Mesothelial cell of epicardium (in vitro differentiated cells): ENCODE data around the gene MARK3. TPM values are rescaled to one million over a fixed set of nuclear protein-coding genes. Genes with fewer than 3 reads are reported as not detected.

Experiments
- DNase-seq, 2 experiments: peaks; one replicate each; pipeline ENCODE4 v3.0.0; 2021; ENCODE audit warnings: low spot score in 2 of 2; ENCODE audit not compliant: unreplicated experiment in 2 of 2
- H3K27ac Mint-ChIP-seq: 2 replicates; pipeline ENCODE4 v1.8.0; 2021; ENCODE audit warnings: mixed read lengths
- H3K27me3 Mint-ChIP-seq: 2 replicates; pipeline ENCODE4 v1.8.0; 2021; ENCODE audit warnings: low read depth, mixed read lengths
- H3K36me3 Mint-ChIP-seq: 2 replicates; pipeline ENCODE4 v1.8.0; 2021; ENCODE audit warnings: mixed read lengths
- H3K4me1 Mint-ChIP-seq: 2 replicates; pipeline ENCODE4 v1.8.0; 2021; ENCODE audit warnings: mixed read lengths
- H3K4me3 Mint-ChIP-seq: 2 replicates; pipeline ENCODE4 v1.8.0; 2021; ENCODE audit warnings: mild to moderate bottlenecking, moderate library complexity, mixed read lengths
- H3K9me3 Mint-ChIP-seq: 2 replicates; pipeline ENCODE4 v1.8.0; 2021; ENCODE audit warnings: mixed read lengths
- CTCF ChIP-seq: fragments of 200-600 bp; sonication (generic); IDR thresholded peaks from one replicate; pipeline ENCODE4 v1.5.0; 2021; ENCODE audit warnings: antibody characterized with exemption; ENCODE audit not compliant: unreplicated experiment
- total RNA-seq: library from RNA; stranded (reverse); gene quantifications from 3 replicates; pipeline ENCODE4 v1.2.1, GENCODE V29; 2021

Gene MARK3
- total RNA-seq, 1 donor from 2014 or later = 125 TPM

DNA sequence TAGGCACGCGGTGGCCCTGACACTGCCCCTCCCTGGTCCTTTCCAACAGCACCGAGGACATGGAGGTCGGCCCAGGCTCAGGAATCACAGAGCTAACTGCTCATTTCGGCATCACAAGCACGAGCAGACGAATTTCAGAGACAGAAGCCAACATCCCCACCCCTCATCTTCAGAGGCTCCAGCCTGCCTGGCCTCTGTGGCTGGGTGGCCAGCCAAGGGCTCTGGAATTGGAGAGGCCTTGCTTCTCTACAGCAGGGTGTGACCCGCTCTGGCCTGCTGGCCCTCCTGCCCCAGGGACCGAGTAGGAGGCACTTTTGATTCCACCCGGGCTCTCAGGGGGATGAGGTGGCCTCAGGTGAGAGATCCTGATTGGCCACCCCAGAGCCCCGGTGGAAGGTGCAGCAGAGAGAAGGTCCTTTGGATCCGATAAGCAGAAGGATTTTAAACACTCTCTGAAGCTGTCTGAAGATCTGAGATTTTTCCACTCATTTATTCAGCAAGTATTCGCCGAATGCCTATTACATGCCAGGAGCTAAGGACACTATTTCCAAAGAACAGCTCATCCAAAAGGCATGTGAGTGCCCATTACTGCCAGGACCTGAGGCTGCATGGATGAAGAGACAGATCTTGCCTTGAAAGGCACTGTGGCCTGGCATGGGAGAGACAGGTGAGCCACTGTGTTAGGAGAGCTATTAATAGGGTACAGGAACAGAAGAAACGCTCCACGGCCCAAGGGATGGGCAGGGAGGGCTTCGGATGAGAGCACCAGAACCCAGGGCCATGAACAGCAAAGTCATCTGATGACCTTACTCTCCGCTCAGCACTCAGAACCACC, 167.0 kb downstream of the MARK3 start:
- TF ChIP-seq CTCF = no peak
- H3K27ac Mint-ChIP-seq = no peak overlapping the region
- DNase-seq = no peak
- no peaks in the 10 kb centered on the region for H3K9me3 Mint-ChIP-seq
- H3K4me3 Mint-ChIP-seq = no peak overlapping the region
- peaks cover 2% of the 10 kb centered on the region for H3K36me3 Mint-ChIP-seq
- H3K4me1 Mint-ChIP-seq = peaks cover 5% of the 10 kb centered on the region
- no peaks in the 10 kb centered on the region for H3K27me3 Mint-ChIP-seq

DNA sequence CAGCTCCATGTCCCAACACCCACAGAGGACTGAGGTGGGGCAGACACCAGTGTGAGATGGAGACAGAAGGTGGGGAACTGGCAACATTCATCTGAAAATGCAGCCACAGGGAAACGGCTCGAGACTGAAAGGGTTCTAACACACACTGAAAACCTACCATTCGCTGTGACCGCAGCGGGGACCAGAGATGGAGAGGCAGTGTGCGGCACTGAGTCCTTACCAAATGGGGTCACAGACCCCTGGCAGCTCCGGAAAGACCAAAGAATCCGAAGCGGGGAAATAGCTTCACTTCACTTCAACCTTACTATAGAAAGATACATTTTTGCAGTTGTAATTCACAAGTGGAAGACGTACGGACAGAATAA, 167.6 kb downstream of the MARK3 start:
- Mint-ChIP-seq H3K27ac (no peak overlapping the region), H3K4me1 (peaks cover 5% of the 10 kb centered on the region), H3K9me3 (no peaks in the 10 kb centered on the region)

More for the DNA sequence above, 167.6 kb downstream of the MARK3 start:
- no peak for DNase-seq
- Mint-ChIP-seq H3K4me3 (no peak overlapping the region), H3K27me3 (no peaks in the 10 kb centered on the region), H3K36me3 (peaks cover 2% of the 10 kb centered on the region)
- no peak for TF ChIP-seq CTCF

Other genes starting within 250 kb of the MARK3 start
- gene EIF5, start 51.2 kb upstream of the MARK3 start, total RNA-seq = 242 to 256 TPM (median 248 TPM) in 3 replicates
- gene CKB, start 137.4 kb downstream of the MARK3 start, total RNA-seq = 50.6 to 56.7 TPM (median 53.3 TPM) in 3 replicates
- gene TRMT61A, start 143.8 kb downstream of the MARK3 start, total RNA-seq = 8.7 to 9.5 TPM (median 9.5 TPM) in 3 replicates
- gene BAG5, start 177.2 kb downstream of the MARK3 start, total RNA-seq = 21.8 to 23.5 TPM (median 22.2 TPM) in 3 replicates
- gene COA8, start 177.5 kb downstream of the MARK3 start, total RNA-seq = 35.4 to 38.8 TPM (median 36.0 TPM) in 3 replicates
- gene KLC1, start 243.8 kb downstream of the MARK3 start, total RNA-seq = 156 to 163 TPM (median 157 TPM) in 3 replicates